H1 (cell line): ENCODE results near the gene LBR. TPM values are rescaled to one million over a fixed set of nuclear protein-coding genes. Genes with fewer than 3 reads are reported as not detected.
A peak's percentile ranks its signal among the peaks of the same experiment; 100 is the strongest.

Source experiments
- CTCF ChIA-PET: fragments of 300-600 bp; sonication (Branson Sonifier 250); formaldehyde crosslinking; loops from one replicate; lab custom pipeline; 2021; ENCODE audit not compliant: partially characterized antibody; lab: Charles Lee
- POLR2A ChIA-PET: fragments of 300-600 bp; sonication (Branson Sonifier 250); formaldehyde crosslinking; loops from one replicate; lab custom pipeline; 2021; ENCODE audit warnings: inconsistent platforms; ENCODE audit not compliant: partially characterized antibody; lab: Charles Lee
- DNase-seq, 2 experiments: peaks; one replicate each; pipeline versions ENCODE4 v3.0.0 to v3.0.0-alpha.2; 2010 to 2022; ENCODE audit warnings: low spot score in 2 of 2, low read depth in 1 of 2, mixed read lengths in 1 of 2
- FAIRE-seq: peaks from 2 replicates; lab custom pipeline; 2011; peaks lifted over from hg19 to GRCh38; lab: Jason Lieb, UNC
- H2AFZ ChIP-seq: 2 replicates; pipeline ENCODE4 v1.8.1; 2012; ENCODE audit warnings: low read length, inconsistent platforms
- H2AK5ac ChIP-seq: 2 replicates; pipeline ENCODE4 v1.6.1; 2013; ENCODE audit warnings: low read depth, low read length
- H2BK120ac ChIP-seq: replicated peaks from 2 replicates; pipeline ENCODE3; 2013; ENCODE audit warnings: low read depth, low read length, inconsistent platforms
- H2BK12ac ChIP-seq: 2 replicates; pipeline ENCODE4 v1.6.1; 2013; ENCODE audit warnings: low read depth, low read length
- H2BK15ac ChIP-seq: 2 replicates; pipeline ENCODE4 v1.6.1; 2013; ENCODE audit warnings: low read length
- H2BK20ac ChIP-seq: 2 replicates; pipeline ENCODE4 v1.6.1; 2013; ENCODE audit warnings: low read length
- H2BK5ac ChIP-seq: 2 replicates; pipeline ENCODE4 v1.6.1; 2013; ENCODE audit warnings: low read depth, low read length
- H3K14ac ChIP-seq: 2 replicates; pipeline ENCODE4 v1.6.1; 2013; ENCODE audit warnings: inconsistent platforms; ENCODE audit not compliant: insufficient read length
- H3K18ac ChIP-seq: 2 replicates; pipeline ENCODE4 v1.6.1; 2013; ENCODE audit warnings: low read length; ENCODE audit errors: extremely low read depth
- H3K23ac ChIP-seq: 2 replicates; pipeline ENCODE4 v1.6.1; 2013; ENCODE audit warnings: inconsistent platforms; ENCODE audit not compliant: insufficient read length
- H3K23me2 ChIP-seq: 2 replicates; pipeline ENCODE4 v1.6.1; 2013; ENCODE audit warnings: low read depth, low read length
- H3K27ac ChIP-seq: 2 replicates; pipeline ENCODE4 v1.6.1; 2011; ENCODE audit warnings: low read depth, low read length, inconsistent platforms
- H3K27me3 ChIP-seq, 4 experiments: replicated peaks in 1 of 4; 1 replicate in 1 of 4; 2 replicates in 3 of 4; pipeline versions ENCODE4 v1.6.1 to v1.8.1; 2011 to 2013; ENCODE audit warnings: low read length in 3 of 4, mild to moderate bottlenecking in 3 of 4, inconsistent platforms in 2 of 4, mixed read lengths in 2 of 4, moderate library complexity in 1 of 4; ENCODE audit not compliant: control insufficient read depth in 3 of 4, insufficient read depth in 3 of 4; ENCODE audit errors: extremely low read depth in 1 of 4
- H3K36me3 ChIP-seq, 4 experiments: 2 replicates each; pipeline versions ENCODE4 v1.6.1 to v1.8.1; 2011 to 2013; ENCODE audit warnings: mild to moderate bottlenecking in 4 of 4, low read length in 3 of 4, moderate library complexity in 2 of 4, control low read depth in 1 of 4, inconsistent platforms in 1 of 4; ENCODE audit not compliant: insufficient read depth in 4 of 4, control insufficient read depth in 2 of 4
- H3K4ac ChIP-seq: replicated peaks from 2 replicates; pipeline ENCODE3; 2013; ENCODE audit warnings: low read length, low read depth, mixed read lengths, inconsistent platforms; ENCODE audit not compliant: insufficient read length
- H3K4me1 ChIP-seq, 4 experiments: replicated peaks in 1 of 4; 1 replicate in 1 of 4; 2 replicates in 3 of 4; pipeline versions ENCODE4 v1.6.1 to v1.8.1; 2011 to 2013; ENCODE audit warnings: low read length in 3 of 4, inconsistent platforms in 2 of 4, mixed read lengths in 1 of 4; ENCODE audit not compliant: insufficient read depth in 4 of 4, control insufficient read depth in 3 of 4
- H3K4me2 ChIP-seq, 2 experiments: 2 replicates each; pipeline versions ENCODE4 v1.6.1 to v1.8.1; 2011 to 2013; ENCODE audit warnings: low read depth in 2 of 2, low read length in 2 of 2, control low read depth in 1 of 2, inconsistent platforms in 1 of 2, mild to moderate bottlenecking in 1 of 2; ENCODE audit not compliant: insufficient read depth in 1 of 2
- H3K4me3 ChIP-seq, 4 experiments: fragments of 200-600, 300-600 bp in 1 of 4; sonication (generic), shearing (Covaris generic), sonication (Bioruptor Twin) in 1 of 4; 2 replicates each; pipeline versions ENCODE4 v1.5.1 to v1.8.1; 2011 to 2016; ENCODE audit warnings: low read length in 4 of 4, low read depth in 3 of 4, control low read depth in 2 of 4, inconsistent platforms in 2 of 4, mild to moderate bottlenecking in 2 of 4, mixed read lengths in 1 of 4, moderate library complexity in 1 of 4; ENCODE audit not compliant: insufficient read depth in 2 of 4; ENCODE audit errors: extremely low read depth in 1 of 4
- H3K56ac ChIP-seq: replicated peaks from 2 replicates; pipeline ENCODE3; 2013; ENCODE audit warnings: low read depth, mild to moderate bottlenecking, mixed read lengths, low read length, inconsistent platforms; ENCODE audit not compliant: insufficient read length
- H3K79me1 ChIP-seq: 2 replicates; pipeline ENCODE4 v1.6.1; 2013; ENCODE audit warnings: low read depth, low read length, control low read depth
- H3K79me2 ChIP-seq, 2 experiments: 2 replicates each; pipeline versions ENCODE4 v1.6.1 to v1.8.1; 2012 to 2013; ENCODE audit warnings: low read length in 2 of 2, mild to moderate bottlenecking in 2 of 2, inconsistent platforms in 1 of 2; ENCODE audit not compliant: insufficient read depth in 2 of 2, control insufficient read depth in 1 of 2
- H3K9ac ChIP-seq, 4 experiments: replicated peaks in 1 of 4; 1 replicate in 1 of 4; 2 replicates in 3 of 4; pipeline versions ENCODE4 v1.6.1 to v1.8.1; 2011 to 2013; ENCODE audit warnings: low read depth in 3 of 4, low read length in 3 of 4, control low read depth in 2 of 4, mild to moderate bottlenecking in 2 of 4, moderate library complexity in 2 of 4, inconsistent platforms in 1 of 4; ENCODE audit errors: extremely low read depth in 1 of 4
- H3K9me3 ChIP-seq, 2 experiments: 2 replicates each; pipeline versions ENCODE4 v1.6.1 to v1.8.1; 2012 to 2013; ENCODE audit warnings: mild to moderate bottlenecking in 2 of 2, moderate library complexity in 2 of 2, control low read depth in 1 of 2, inconsistent platforms in 1 of 2, low read depth in 1 of 2, low read length in 1 of 2, mixed read lengths in 1 of 2; ENCODE audit not compliant: insufficient read depth in 2 of 2
- H4K20me1 ChIP-seq, 2 experiments: replicated peaks in 1 of 2; 2 replicates each; pipeline versions ENCODE3 to v1.8.1; 2011 to 2013; ENCODE audit warnings: inconsistent platforms in 2 of 2, low read length in 2 of 2, mild to moderate bottlenecking in 1 of 2; ENCODE audit not compliant: insufficient read depth in 2 of 2, control insufficient read depth in 1 of 2
- H4K5ac ChIP-seq: 2 replicates; pipeline ENCODE4 v1.6.1; 2013; ENCODE audit warnings: low read length, low read depth, mixed read lengths, inconsistent platforms; ENCODE audit not compliant: insufficient read length
- H4K8ac ChIP-seq: 2 replicates; pipeline ENCODE4 v1.8.0; 2013; ENCODE audit warnings: mild to moderate bottlenecking, moderate library complexity, low read length, inconsistent platforms; ENCODE audit not compliant: insufficient read depth; ENCODE audit errors: extremely low read depth
- H4K91ac ChIP-seq: replicated peaks from 2 replicates; pipeline ENCODE3; 2013; ENCODE audit warnings: low read length, mixed read lengths, inconsistent platforms; ENCODE audit not compliant: insufficient read length
- CTBP2 ChIP-seq: IDR thresholded peaks from 2 replicates; pipeline ENCODE4 v1.7.0; 2011; ENCODE audit warnings: borderline replicate concordance, mild to moderate bottlenecking, moderate library complexity, mixed read lengths, low read length; ENCODE audit not compliant: insufficient read depth, insufficient read length
- TEAD4 ChIP-seq: IDR thresholded peaks from 2 replicates; pipeline ENCODE4 v1.6.1; 2012; ENCODE audit warnings: low read depth, low read length, inconsistent platforms, mixed read lengths
- WGBS, 2 experiments: shearing (Covaris generic) in 1 of 2; methylation state at CpG; one replicate each; pipeline versions ENCODE4 v1.1.6 to v1.1.7; 2013 to 2015; ENCODE audit warnings: low lambda C conversion rate in 2 of 2, mixed read lengths in 2 of 2, inconsistent platforms in 1 of 2, low coverage in 1 of 2, missing lambda C conversion rate in 1 of 2; ENCODE audit not compliant: insufficient replicate concordance in 2 of 2, insufficient coverage in 1 of 2, insufficient read length in 1 of 2; ENCODE audit errors: extremely low coverage in 1 of 2, missing lambda C conversion rate in 1 of 2; 5-methylcytosine and 5-hydroxymethylcytosine counted together
- polyA plus RNA-seq, 7 experiments: library from polyadenylated mRNA; depleted of rRNA in 3 of 7; stranded (reverse) in 5 of 7; unstranded in 2 of 7; fragments of >200 nt in 5 of 7; fragments of 200-250 nt in 2 of 7; gene quantifications; 1 replicate in 5 of 7; 2 replicates in 1 of 7; 4 replicates in 1 of 7; pipeline versions ENCODE4 v1.2.1 to v1.2.3, GENCODE V29; 2011 to 2013; ENCODE audit warnings: missing spikeins in 2 of 7, mixed read lengths in 2 of 7
- total RNA-seq: library from RNA; stranded (reverse); fragmentation: NEBNext Ultra II Directional; extraction: Animal tissue kit (Norgen Biotek cat#: 25700); gene quantifications from 2 replicates; pipeline ENCODE4 v1.2.1, GENCODE V29; 2021
- TF ChIP-seq, protein P1 (sequence below): IDR thresholded peaks from 2 replicates; pipeline ENCODE4 v1.6.1; 2012; ENCODE audit warnings: inconsistent platforms

Gene LBR
- total and polyA plus RNA-seq, 2 of the 8 experiments (the other 6 are each of a cell fraction or from before 2014, with no cell fraction given) = 32.1 to 89.8 TPM

DNA sequence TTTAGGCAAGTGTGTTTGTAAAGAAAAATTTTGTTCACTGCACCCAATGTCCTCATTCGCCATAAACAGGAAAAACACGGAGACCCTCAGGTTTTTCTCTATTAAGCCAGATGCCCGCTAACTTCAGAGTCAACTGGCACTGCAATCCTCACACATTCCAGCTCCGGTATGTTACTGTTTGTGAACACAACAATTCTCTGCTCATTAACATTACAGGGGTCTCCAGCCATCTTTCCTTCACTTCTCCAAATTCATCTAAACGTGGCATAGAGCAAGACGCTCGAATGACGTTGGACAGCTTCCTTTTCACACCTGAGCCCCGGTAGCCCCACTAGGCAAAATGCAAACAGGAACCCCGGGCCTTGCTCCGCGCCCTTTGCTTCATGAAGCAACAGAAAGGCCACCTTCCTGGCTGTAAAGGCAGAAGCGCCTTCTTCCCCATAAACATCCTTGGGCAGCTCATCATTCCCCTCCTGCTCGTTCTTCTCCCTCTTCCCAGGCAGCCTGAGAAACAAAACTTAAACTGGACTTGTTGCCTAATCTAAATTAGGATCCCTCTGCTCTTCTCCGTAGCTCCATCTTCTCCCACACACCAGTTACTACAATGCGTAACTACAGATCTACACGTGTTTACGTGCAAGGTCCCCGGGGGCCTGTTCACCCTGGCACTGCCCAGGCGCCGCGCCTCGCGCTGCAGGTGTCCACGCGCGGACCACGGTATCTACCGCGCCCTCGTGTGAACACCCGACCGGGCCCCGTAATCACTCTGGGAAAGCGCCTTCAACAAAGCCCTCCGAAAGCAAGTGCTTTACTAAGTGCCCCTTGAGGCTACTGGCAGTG, 1.2 kb downstream of the LBR start:
- ChIA-PET CTCF (interaction anchor here (0.7 to 5.0 kb wide), 5 partner anchors 12 to 108 kb away, joined by 3 to 17 read pairs (median 7); no protein-coding TSS in a partner anchor), POLR2A (interaction anchor here (0.9 to 1.4 kb wide), 2 partner anchors 8 to 13 kb away, joined by 4 to 5 read pairs; no protein-coding TSS in a partner anchor)
- peaks cover 6 to 23% of the 10 kb centered on the region in 2 experiments for H4K20me1 ChIP-seq
- TF ChIP-seq TEAD4 (peak; percentile 63), CTBP2 (no peak)
- TF ChIP-seq, protein P1, sequence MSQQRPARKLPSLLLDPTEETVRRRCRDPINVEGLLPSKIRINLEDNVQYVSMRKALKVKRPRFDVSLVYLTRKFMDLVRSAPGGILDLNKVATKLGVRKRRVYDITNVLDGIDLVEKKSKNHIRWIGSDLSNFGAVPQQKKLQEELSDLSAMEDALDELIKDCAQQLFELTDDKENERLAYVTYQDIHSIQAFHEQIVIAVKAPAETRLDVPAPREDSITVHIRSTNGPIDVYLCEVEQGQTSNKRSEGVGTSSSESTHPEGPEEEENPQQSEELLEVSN = 0 out of 2 replicates have a peak, but pooled peaks have one; percentile 6

More for the DNA sequence above, 1.2 kb downstream of the LBR start:
- Histone ChIP-seq H3K56ac (no peak overlapping the region), H3K18ac (no peak overlapping the region), H4K5ac (no peak overlapping the region), H2BK15ac (no peak overlapping the region), H3K23ac (no peak overlapping the region), H3K79me2 (peaks cover 13 to 55% of the 10 kb centered on the region in 2 experiments), H3K36me3 (peaks cover 0 to 5% (median under 1%) of the 10 kb centered on the region in 4 experiments; a peak in 1 of 8 replicates), H3K4me1 (peaks cover 3 to 13% (median 12%) of the 10 kb centered on the region in 4 experiments), H3K79me1 (peaks cover 6% of the 10 kb centered on the region; the same call in 1 of the 2 replicates), H2BK5ac (0 out of 2 replicates have a peak overlapping the region, but pooled peaks have one; percentile 7), H4K8ac (no peak overlapping the region), H3K27me3 (peaks cover 0 to 3% (median 1%) of the 10 kb centered on the region in 4 experiments; a peak in 2 of 7 replicates), H3K4me2 (peak overlapping the region; percentile 85 to 89), H2BK20ac (no peak overlapping the region), H2BK120ac (no peak overlapping the region), H3K27ac (no peak overlapping the region), H4K91ac (no peak overlapping the region), H3K4ac (no peak overlapping the region), H3K9me3 (peaks cover 0 to 9% of the 10 kb centered on the region in 2 experiments; a peak in 3 of 4 replicates), H2AFZ (no peak overlapping the region), H3K9ac (peak overlapping the region in 3 of 4 experiments; percentile 36 to 63 (median 61); a peak in 6 of 7 replicates), H3K23me2 (peaks cover 11% of the 10 kb centered on the region), H2AK5ac (no peak overlapping the region), H2BK12ac (peak overlapping the region; percentile 70; the same call in 1 of the 2 replicates), H3K14ac (no peak overlapping the region), H3K4me3 (peak overlapping the region; percentile 63 to 91 (median 84))
- WGBS, 2 experiments = 6% methylated on average over 36 of the region's 36 CpGs; no CpG with 5 or more reads in 1 of the 2 experiments
- DNase-seq (no peak), FAIRE-seq (no peak)
